Lower leg skin (tissue), 4 donors: ENCODE data around the gene TYMS. TPM values are rescaled to one million over a fixed set of nuclear protein-coding genes. Genes with fewer than 3 reads are reported as not detected.

Experiments
- DNase-seq, 2 donors: peaks; one replicate each; pipeline ENCODE4 v3.0.0-alpha.2; 2019; ENCODE audit warnings: low spot score in 2 of 2
- H3K4me3 ChIP-seq: fragments of 200-600 bp; sonication (generic); 2 replicates; pipeline ENCODE4 v1.5.1; 2017; ENCODE audit warnings: mild to moderate bottlenecking, low read depth; ENCODE audit not compliant: poor library complexity, severe bottlenecking
- POLR2A ChIP-seq, 2 donors: fragments of 450-650 bp; IDR thresholded peaks; one replicate each; pipeline ENCODE4 v1.6.1; 2016 to 2017; ENCODE audit warnings: antibody characterized with exemption in 2 of 2, mild to moderate bottlenecking in 1 of 2, moderate library complexity in 1 of 2
- WGBS, 2 donors: methylation state at CpG; one replicate each; pipeline ENCODE4 v1.1.5; 2018; 5-methylcytosine and 5-hydroxymethylcytosine counted together
- intact Hi-C: fragments of 100-400 bp; cut with DNase I; formaldehyde crosslinking; loops from one replicate; pipeline ENCODE4 v1.15.0; 2023; ENCODE audit warnings: low total_unique reads
- total RNA-seq, 4 donors: library from RNA; depleted of rRNA; stranded (reverse); fragments of >200 nt; gene quantifications; one replicate each; pipeline ENCODE4 v1.1.0, GENCODE V29; 2016
- TF ChIP-seq, protein P1 (sequence below), 3 donors: fragments of 450-650 bp; IDR thresholded peaks; one replicate each; pipeline ENCODE4 v1.5.1; 2016; ENCODE audit warnings: antibody characterized with exemption in 3 of 3, mild to moderate bottlenecking in 3 of 3, moderate library complexity in 2 of 3

TYMS gene
- total RNA-seq, 4 donors from 2014 or later, result 0.57 to 9.9 (median 2.5) TPM

DNA sequence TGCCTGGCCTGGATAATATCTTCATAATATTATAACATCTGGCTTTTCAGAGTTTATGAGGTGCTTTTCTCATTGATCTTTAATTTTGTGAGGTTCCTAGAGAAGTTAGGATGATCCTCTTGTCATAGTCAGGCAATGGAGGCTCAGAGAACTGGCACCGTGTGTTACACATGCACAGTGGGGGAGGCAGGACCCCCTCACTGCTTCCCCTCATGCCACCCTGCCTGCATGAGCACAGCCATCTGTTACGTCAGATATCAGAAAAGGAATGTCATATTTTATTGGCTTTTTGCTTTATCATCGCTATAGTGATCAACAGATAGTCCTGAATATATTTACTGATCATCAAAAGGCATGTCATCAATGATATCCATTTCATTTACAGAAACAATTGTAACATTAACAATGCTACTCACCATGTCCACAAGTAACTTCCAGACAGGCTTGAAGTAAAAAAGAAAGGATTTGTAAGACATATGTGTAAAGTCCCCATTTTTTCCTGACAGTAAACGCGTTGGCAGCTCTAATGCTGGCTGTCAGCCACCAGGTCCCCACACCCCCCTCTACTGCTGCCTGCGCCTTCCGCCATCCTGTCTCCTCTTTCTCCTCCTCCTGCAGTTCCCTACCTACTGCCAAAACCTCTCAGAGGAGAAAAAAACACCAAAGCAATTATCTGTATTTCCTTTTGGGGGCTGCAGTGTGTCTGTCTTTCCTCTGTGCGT is 36.2 kb downstream of the TYMS start:
- TF ChIP-seq, protein P1, sequence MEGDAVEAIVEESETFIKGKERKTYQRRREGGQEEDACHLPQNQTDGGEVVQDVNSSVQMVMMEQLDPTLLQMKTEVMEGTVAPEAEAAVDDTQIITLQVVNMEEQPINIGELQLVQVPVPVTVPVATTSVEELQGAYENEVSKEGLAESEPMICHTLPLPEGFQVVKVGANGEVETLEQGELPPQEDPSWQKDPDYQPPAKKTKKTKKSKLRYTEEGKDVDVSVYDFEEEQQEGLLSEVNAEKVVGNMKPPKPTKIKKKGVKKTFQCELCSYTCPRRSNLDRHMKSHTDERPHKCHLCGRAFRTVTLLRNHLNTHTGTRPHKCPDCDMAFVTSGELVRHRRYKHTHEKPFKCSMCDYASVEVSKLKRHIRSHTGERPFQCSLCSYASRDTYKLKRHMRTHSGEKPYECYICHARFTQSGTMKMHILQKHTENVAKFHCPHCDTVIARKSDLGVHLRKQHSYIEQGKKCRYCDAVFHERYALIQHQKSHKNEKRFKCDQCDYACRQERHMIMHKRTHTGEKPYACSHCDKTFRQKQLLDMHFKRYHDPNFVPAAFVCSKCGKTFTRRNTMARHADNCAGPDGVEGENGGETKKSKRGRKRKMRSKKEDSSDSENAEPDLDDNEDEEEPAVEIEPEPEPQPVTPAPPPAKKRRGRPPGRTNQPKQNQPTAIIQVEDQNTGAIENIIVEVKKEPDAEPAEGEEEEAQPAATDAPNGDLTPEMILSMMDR (IDR thresholded peaks at IDR 0.05), result no peak
- no peak for TF ChIP-seq POLR2A (IDR thresholded peaks at IDR 0.05)
- intact Hi-C loops, result no loop called here
- DNase-seq, result peak in 1 of 2 donors; percentile 56

DNA sequence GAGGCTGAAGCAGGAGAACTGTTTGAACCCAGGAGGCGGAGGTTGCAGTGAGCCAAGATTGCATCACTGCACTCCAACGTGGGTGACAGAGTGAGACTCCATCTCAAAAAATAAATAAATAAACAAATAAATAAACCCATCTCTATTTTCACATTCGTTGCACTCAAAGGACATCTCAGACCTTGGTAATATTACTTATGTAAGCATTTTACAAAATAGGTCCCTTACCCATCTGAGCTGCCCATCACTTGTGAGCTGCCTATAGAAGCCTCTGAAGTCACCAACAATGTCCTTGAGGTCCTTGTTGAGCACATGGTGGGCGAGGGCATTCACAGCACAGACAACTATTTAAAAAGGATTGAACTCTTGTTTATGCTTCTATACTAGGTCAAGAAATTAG is 39.6 kb downstream of the TYMS start:
- WGBS, 2 donors, result 95 to 97% methylated on average over 4 of the region's 4 CpGs
- TF ChIP-seq, protein P1 (IDR thresholded peaks at IDR 0.05), result no peak
- TF ChIP-seq POLR2A (IDR thresholded peaks at IDR 0.05), result no peak
- DNase-seq, result no peak
- intact Hi-C loops, result no loop called here
- no peak overlapping the region for H3K4me3 ChIP-seq

More for the DNA sequence above, 36.2 kb downstream of the TYMS start:
- H3K4me3 ChIP-seq, result no peak overlapping the region
- 72 to 80% methylated on average over 8 of the region's 8 CpGs for WGBS, 2 donors

DNA sequence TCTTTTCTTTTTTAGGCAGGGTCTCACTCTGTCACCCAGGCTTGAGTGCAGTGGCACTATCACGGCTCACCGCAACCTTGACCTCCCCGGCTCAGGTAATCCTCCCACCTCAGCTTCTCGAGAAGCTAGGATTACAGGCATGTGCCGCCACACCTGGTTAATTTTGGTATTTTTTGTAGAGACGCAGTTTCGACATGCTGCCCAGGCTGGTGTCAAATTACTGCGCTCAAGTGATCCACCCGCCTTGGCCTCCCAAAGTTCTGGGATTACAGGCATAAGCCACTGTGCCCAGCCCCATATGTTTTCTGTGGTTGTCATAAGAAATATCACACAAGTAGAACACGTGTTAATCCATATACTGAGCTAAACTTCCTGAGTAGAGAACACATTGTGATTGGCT is 40.3 kb downstream of the TYMS start:
- DNase-seq, result peak in 1 of 2 donors; percentile 52
- intact Hi-C loops, result no loop called here
- TF ChIP-seq, protein P1 (IDR thresholded peaks at IDR 0.05), result no peak
- TF ChIP-seq POLR2A (IDR thresholded peaks at IDR 0.05), result no peak
- WGBS, 2 donors, result 52 to 61% methylated on average over 10 of the region's 10 CpGs
- no peak overlapping the region for H3K4me3 ChIP-seq

DNA sequence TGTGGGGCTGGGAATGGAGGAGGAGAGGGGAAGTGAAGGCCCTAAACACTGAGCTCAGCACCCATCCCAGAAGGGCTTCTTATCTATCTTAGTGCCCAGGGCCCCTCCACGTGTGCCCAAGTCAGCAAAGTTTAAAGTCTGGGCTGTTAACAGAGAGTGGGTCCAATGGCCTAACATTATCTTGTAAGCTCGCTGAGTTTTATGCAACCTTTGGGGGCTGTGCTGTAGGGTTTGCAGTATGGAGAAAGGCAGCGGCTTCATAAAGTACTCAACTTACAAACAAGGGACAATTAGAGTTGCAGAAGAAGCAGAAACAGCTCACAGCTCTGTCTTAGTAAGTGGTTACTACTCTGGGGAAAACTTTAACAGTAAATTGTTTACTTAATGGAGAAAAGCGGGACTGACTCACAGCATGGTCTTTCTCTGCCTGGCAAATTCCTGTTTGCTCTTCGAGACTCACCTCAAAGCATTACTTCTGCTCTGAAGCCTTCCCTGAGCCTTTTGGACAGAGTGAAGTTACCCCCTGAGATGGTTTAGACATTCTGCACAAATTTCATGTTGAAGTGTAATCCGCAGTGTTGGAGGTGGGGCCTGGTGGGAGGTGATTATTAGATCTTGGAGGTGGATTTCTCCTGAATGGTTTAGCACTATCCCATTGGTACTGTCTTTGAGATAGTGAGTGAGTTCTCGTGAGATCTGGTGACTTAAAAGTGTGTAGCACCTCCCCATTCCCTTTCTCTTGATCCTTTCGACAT is 45.9 kb downstream of the TYMS start:
- intact Hi-C loops, result no loop called here
- no peak for TF ChIP-seq POLR2A (IDR thresholded peaks at IDR 0.05)
- TF ChIP-seq, protein P1 (IDR thresholded peaks at IDR 0.05), result no peak
- 74 to 83% methylated on average over 8 of the region's 8 CpGs for WGBS, 2 donors
- H3K4me3 ChIP-seq, result no peak overlapping the region
- no peak for DNase-seq

DNA sequence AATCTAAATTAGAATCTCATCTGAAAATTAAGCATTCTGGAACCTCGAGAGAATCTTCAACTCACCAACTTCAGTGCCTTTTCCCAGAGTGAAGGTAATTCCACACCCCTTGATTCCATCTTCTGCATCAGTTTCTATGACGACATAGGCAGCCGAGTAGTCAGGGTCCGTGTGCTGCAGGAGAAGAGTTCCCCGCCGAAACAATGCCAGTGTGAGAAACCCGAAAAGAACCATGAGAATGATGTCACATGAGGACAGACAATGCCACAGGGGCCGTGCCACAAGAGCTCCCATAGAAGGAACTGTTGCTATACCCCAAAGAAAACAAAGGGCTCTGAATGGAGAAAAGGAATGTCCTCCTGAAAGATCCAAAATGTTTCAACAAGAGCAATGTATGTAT is 49.0 kb downstream of the TYMS start:
- intact Hi-C loops, result no loop called here
- no peak for TF ChIP-seq POLR2A (IDR thresholded peaks at IDR 0.05)
- TF ChIP-seq, protein P1 (IDR thresholded peaks at IDR 0.05), result no peak
- no peak overlapping the region for H3K4me3 ChIP-seq
- 95% methylated on average over 8 of the region's 8 CpGs for WGBS, 2 donors
- DNase-seq, result no peak
